DMS 273 (cell line): ENCODE measurements around the gene UGT3A2.

Source experiments
- DNase-seq: peaks from one replicate; lab custom pipeline; 2025; ENCODE audit not compliant: unreplicated experiment; lab: John Stamatoyannopoulos, UW

Gene UGT3A2

GRCh38 chr5:36066540-36067210 is at the start of gene UGT3A2:
Gene UGT3A2, minus strand, starts transcription at chr5:36066882. Its CDS starts 93 bp downstream, at chr5:36066789.
- peak; percentile 82 for DNase-seq

- DNase-seq: no peak
Observed at GRCh38 chr5:36111238-36111637, 44.6 kb upstream of the UGT3A2 start.

- DNase-seq: no peak
Observed at GRCh38 chr5:36108758-36109460, 42.2 kb upstream of the UGT3A2 start.

GRCh38 chr5:36105819-36106218 is 39.1 kb upstream of the UGT3A2 start:
- no peak for DNase-seq

GRCh38 chr5:36099748-36100147 is 33.1 kb upstream of the UGT3A2 start:
- no peak for DNase-seq

GRCh38 chr5:36096486-36096885 is 29.8 kb upstream of the UGT3A2 start:
- no peak for DNase-seq

GRCh38 chr5:36089989-36090388 is 23.3 kb upstream of the UGT3A2 start:
- DNase-seq: peak; percentile 84

- DNase-seq: peak; percentile 83
Observed at GRCh38 chr5:36079200-36079781, 12.6 kb upstream of the UGT3A2 start.

- no peak for DNase-seq
Observed at GRCh38 chr5:36078430-36078829, 11.7 kb upstream of the UGT3A2 start.

GRCh38 chr5:36073595-36074216 is 7.0 kb upstream of the UGT3A2 start:
- DNase-seq: peak; percentile 51

- no peak for DNase-seq
Observed at GRCh38 chr5:36070687-36071571, 4.2 kb upstream of the UGT3A2 start.

GRCh38 chr5:36068751-36069281 is 2.1 kb upstream of the UGT3A2 start:
- no peak for DNase-seq

GRCh38 chr5:36066001-36066539 is 612 bp downstream of the UGT3A2 start:
- peak; percentile 68 for DNase-seq

- DNase-seq: peak; percentile 36
Observed at GRCh38 chr5:36060420-36060887, 6.2 kb downstream of the UGT3A2 start.

GRCh38 chr5:36059571-36060419 is 6.9 kb downstream of the UGT3A2 start:
- DNase-seq: peak; percentile 5

GRCh38 chr5:36058776-36059175 is 7.9 kb downstream of the UGT3A2 start:
- no peak for DNase-seq

- no peak for DNase-seq
Observed at GRCh38 chr5:36057386-36057785, 9.3 kb downstream of the UGT3A2 start.

- DNase-seq: no peak
Observed at GRCh38 chr5:36056422-36056821, 10.3 kb downstream of the UGT3A2 start.

GRCh38 chr5:36055984-36056383 is 10.7 kb downstream of the UGT3A2 start:
- no peak for DNase-seq
